DND-41 (cell line): Measurements from ENCODE around the gene INO80D.
"Not testable (repeated sequence)": the region's sequence is repeated elsewhere in the genome, so short reads cannot be mapped to it uniquely, and the experiment has no call there.

ENCODE experiments used
- ATAC-seq: fragments of 200-7000 bp; cut with Tn5 transposase; 3 replicates; pipeline ENCODE4 v1.9.1; 2021; ENCODE audit warnings: low read depth; ENCODE audit not compliant: insufficient read depth
- DNase-seq: peaks from one replicate; pipeline ENCODE4 v3.0.0-alpha.2; 2020
- H2AFZ ChIP-seq: 2 replicates; pipeline ENCODE4 v1.6.0; 2012; ENCODE audit warnings: low read depth, low read length
- H3K27ac ChIP-seq: 2 replicates; pipeline ENCODE4 v1.5.1; 2012; ENCODE audit warnings: low read length, inconsistent platforms
- H3K27me3 ChIP-seq: fragments of 200-600 bp; sonication (generic); 2 replicates; pipeline ENCODE4 v1.6.0; 2012; ENCODE audit warnings: low read length, mild to moderate bottlenecking, inconsistent platforms; ENCODE audit not compliant: insufficient read depth, poor library complexity
- H3K36me3 ChIP-seq: 2 replicates; pipeline ENCODE4 v1.5.1; 2012; ENCODE audit warnings: low read length, inconsistent platforms; ENCODE audit not compliant: insufficient read depth
- H3K4me1 ChIP-seq: 2 replicates; pipeline ENCODE4 v1.5.1; 2012; ENCODE audit warnings: mild to moderate bottlenecking, low read length; ENCODE audit not compliant: insufficient read depth
- H3K4me2 ChIP-seq: 2 replicates; pipeline ENCODE4 v1.6.0; 2012; ENCODE audit warnings: mild to moderate bottlenecking, moderate library complexity, low read length, inconsistent platforms; ENCODE audit not compliant: insufficient read depth
- H3K4me3 ChIP-seq, 2 experiments: fragments of 200-600 bp in 1 of 2; shearing (Covaris generic) in 1 of 2; 2 replicates each; pipeline ENCODE4 v1.5.1; 2012 to 2016; ENCODE audit warnings: inconsistent platforms in 2 of 2, low read length in 2 of 2, mild to moderate bottlenecking in 2 of 2, low read depth in 1 of 2, moderate library complexity in 1 of 2
- H3K79me2 ChIP-seq: 2 replicates; pipeline ENCODE4 v1.6.0; 2012; ENCODE audit warnings: low read length, inconsistent platforms; ENCODE audit not compliant: insufficient read depth
- H3K9ac ChIP-seq: 2 replicates; pipeline ENCODE4 v1.6.0; 2012; ENCODE audit warnings: low read depth, mild to moderate bottlenecking, inconsistent platforms, low read length, moderate library complexity
- H3K9me3 ChIP-seq: 2 replicates; pipeline ENCODE4 v1.5.1; 2012; ENCODE audit warnings: low read length, moderate library complexity, mild to moderate bottlenecking, inconsistent platforms; ENCODE audit not compliant: insufficient read depth, severe bottlenecking
- H4K20me1 ChIP-seq: 2 replicates; pipeline ENCODE4 v1.6.0; 2012; ENCODE audit warnings: low read length; ENCODE audit not compliant: insufficient read depth
- CTCF ChIP-seq: IDR thresholded peaks from 2 replicates; pipeline ENCODE4 v1.5.1; 2012; ENCODE audit warnings: borderline replicate concordance, low read length, moderate library complexity, mild to moderate bottlenecking; ENCODE audit not compliant: poor library complexity, severe bottlenecking; ENCODE audit errors: extremely low read depth
- EZH2 ChIP-seq: IDR thresholded peaks from 3 replicates; pipeline ENCODE4 v1.6.1; 2012; ENCODE audit warnings: borderline replicate concordance, low read depth, mild to moderate bottlenecking, moderate library complexity, low read length, inconsistent platforms; ENCODE audit not compliant: severe bottlenecking

INO80D gene

DNA sequence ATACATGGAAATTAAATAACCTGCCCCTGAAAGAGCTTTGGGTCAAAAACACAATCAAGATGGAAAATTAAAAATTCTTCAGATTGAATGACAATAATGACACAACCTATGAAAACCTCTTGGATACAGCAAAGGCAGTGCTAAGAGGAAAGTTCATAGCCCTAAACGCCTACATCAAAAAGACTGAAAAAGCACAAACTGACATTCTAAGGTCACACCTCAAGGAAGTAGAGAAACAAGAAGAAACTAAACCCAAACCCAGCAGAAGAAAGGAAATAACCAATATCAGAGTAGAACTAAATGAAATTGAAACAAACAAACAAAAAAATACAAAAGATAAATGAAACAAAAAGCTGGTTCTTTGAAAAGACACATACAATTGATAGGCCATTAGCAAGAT lies 52.5 kb downstream of the INO80D start:
- H2AFZ ChIP-seq, H3K27ac ChIP-seq: not testable (repeated sequence)
- H3K79me2 ChIP-seq = peaks cover 27% of the 10 kb centered on the region

DNA sequence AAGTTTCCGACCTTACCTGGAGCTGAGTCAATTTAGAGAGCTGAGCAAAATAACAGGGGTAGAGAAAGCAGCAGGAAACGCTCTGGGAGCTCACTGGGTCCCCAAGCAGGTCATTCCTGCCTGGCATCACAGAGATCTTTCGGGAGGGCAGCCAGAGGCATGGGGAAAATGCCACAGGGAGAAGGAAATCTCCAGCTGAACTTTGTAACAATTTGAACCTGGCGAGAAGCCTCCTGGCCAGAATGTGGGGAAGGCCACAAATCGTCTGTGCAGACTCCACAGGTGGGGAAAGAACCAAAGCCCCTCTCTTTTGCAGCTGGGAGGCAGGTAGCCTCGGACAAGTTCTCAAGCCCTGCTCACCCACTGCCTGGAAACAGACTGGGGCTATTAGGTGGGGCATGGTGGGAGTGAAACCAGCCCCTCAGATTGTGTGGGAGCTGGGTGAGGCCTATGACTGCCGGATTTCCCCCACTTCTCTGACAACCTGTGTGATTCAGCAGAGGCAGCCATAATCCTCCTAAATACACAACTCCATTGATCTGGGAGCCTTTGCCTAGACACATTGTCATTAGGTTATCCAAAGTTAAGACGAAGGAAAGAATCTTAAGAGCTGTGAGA lies 53.9 kb downstream of the INO80D start:
- Histone ChIP-seq H3K4me3 (no peak overlapping the region), H3K27ac (no peak overlapping the region), H3K79me2 (peaks cover 22% of the 10 kb centered on the region), H4K20me1 (peaks cover 10% of the 10 kb centered on the region; the same call in 1 of the 2 replicates), H3K9ac (no peak overlapping the region), H3K4me1 (no peaks in the 10 kb centered on the region), H3K27me3 (no peaks in the 10 kb centered on the region), H2AFZ (no peak overlapping the region), H3K9me3 (no peaks in the 10 kb centered on the region), H3K36me3 (peaks cover 42% of the 10 kb centered on the region), H3K4me2 (no peak overlapping the region)
- DNase-seq = no peak
- TF ChIP-seq EZH2 (no peak), CTCF (no peak)
- no peak for ATAC-seq

More for the DNA sequence above, 52.5 kb downstream of the INO80D start:
- not testable (repeated sequence) for H4K20me1 ChIP-seq, H3K4me2 ChIP-seq, H3K4me3 ChIP-seq, DNase-seq, H3K9ac ChIP-seq, H3K27me3 ChIP-seq, ATAC-seq, H3K4me1 ChIP-seq, H3K9me3 ChIP-seq
- H3K36me3 ChIP-seq = peaks cover 45% of the 10 kb centered on the region

DNA sequence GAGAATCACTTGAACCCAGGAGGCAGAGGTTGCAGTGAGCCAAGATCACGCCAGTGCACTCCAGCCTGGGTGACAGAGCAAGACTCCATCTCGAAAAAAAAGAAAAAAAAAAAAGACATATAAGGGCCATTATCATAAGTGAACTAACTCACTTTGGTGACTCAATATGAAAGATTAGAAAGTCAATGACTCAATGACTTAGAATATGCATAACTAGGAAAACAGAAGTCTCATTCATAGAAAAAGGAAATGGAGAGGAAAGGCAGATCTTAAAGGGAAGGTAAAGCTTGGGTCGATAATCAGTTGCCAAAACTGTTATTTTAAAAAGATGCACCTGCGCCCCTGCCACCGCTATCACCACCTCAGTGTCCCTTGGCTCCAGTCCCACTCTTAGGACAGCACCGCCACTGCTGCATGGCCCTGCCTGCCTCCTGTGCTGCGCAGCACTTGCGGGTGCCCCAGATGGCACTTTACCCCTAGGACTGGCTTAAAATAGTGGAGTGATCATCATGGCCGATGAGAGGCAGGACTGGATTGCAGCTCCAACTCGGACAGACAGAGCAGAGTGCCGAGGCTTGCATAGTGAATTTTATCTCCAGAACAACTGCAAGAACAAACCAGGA lies 54.7 kb downstream of the INO80D start:
- ATAC-seq (no peak), DNase-seq (no peak)
- Histone ChIP-seq H3K4me2 (no peak overlapping the region), H3K27me3 (no peaks in the 10 kb centered on the region), H3K4me1 (no peaks in the 10 kb centered on the region), H3K9me3 (no peaks in the 10 kb centered on the region), H3K79me2 (peaks cover 15% of the 10 kb centered on the region), H3K9ac (no peak overlapping the region), H2AFZ (no peak overlapping the region), H3K4me3 (no peak overlapping the region), H3K27ac (no peak overlapping the region), H4K20me1 (peaks cover 10% of the 10 kb centered on the region; the same call in 1 of the 2 replicates), H3K36me3 (peaks cover 39% of the 10 kb centered on the region)
- TF ChIP-seq EZH2 = no peak
- TF ChIP-seq CTCF = no peak

- Histone ChIP-seq H3K4me2 (no peak overlapping the region), H2AFZ (no peak overlapping the region), H3K36me3 (peaks cover 48% of the 10 kb centered on the region), H3K9ac (no peak overlapping the region), H3K27me3 (no peaks in the 10 kb centered on the region), H3K79me2 (peaks cover 12% of the 10 kb centered on the region; the same call in 1 of the 2 replicates), H3K27ac (no peak overlapping the region), H3K9me3 (no peaks in the 10 kb centered on the region), H3K4me3 (no peak overlapping the region), H4K20me1 (peaks cover 10% of the 10 kb centered on the region; the same call in 1 of the 2 replicates), H3K4me1 (no peaks in the 10 kb centered on the region)
- DNase-seq (no peak), ATAC-seq (no peak)
- no peak for TF ChIP-seq EZH2
- no peak for TF ChIP-seq CTCF
Measured at GRCh38 chr2:206028101-206028500, 57.9 kb downstream of the INO80D start.
